Left hindlimb (tissue), 1 donor: ENCODE data around the gene DHDH.

Experiments used
- DNase-seq: peaks from one replicate; pipeline ENCODE4 v3.0.0-alpha.2; 2018

The DHDH gene

DNA sequence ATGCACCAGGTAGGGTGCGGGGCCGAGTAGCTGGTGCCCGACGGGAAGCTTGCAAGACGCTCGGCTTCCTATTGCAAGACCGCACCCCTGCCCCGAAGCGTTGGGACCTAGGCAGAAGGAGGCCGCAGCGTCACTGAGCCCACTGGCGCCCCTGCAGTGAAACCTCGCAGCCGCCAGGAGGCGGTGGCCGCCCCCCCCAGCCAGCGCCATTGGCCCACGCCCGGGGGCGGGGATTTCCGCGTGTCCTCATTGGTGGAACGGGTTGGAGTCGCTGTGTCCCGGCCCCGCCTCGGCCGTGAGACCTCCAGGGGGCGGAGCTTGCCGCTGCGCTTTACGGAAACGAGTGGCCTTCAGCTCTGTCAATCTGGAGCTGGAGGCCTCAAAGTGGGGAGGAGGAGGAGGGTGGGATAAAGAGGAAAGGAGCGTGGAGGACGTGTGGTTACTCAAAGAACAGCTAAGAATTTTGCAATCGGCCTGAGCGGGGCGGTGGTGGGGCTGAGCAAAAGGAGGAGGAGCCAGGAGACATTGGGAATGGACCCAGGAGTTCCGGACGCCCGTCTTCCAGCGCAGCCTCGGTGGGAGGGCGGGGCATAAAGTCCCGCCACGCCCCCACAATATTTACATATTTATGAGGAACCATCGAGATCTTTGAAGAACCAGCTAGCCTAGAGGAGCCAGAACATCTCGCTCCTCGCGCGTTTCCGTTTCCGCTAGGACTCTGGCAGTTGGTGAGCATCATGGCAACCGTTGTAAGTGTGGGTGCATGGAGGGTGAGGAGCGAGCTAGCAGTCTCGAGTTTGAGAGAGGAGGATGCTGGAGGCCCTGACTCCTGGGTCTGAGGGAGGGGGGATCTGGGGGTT lies 59.9 kb downstream of the DHDH start, which contains the start of the genes GYS1 and RUVBL2:
TSS of gene GYS1 (minus strand) at position 135 of the 860 bp plus-strand sequence. CDS start 197 bp downstream, outside the sequence.
TSS of gene RUVBL2 (plus strand) at position 713 of the 860 bp plus-strand sequence. CDS start at position 738, 25 bp downstream.
- peak; percentile 100 for DNase-seq

GRCh38 chr19:48994035-48994386 lies 60.5 kb downstream of the DHDH start:
- no peak for DNase-seq
